Measurements from ENCODE around the gene HMOX1. TPM values are rescaled to one million over a fixed set of nuclear protein-coding genes. Genes with fewer than 3 reads are reported as not detected.
A peak's percentile ranks its signal among the peaks of the same experiment; 100 is the strongest.

Gene HMOX1
- total and polyA plus RNA-seq, 2 of the 13 experiments (the other 11 are each of a cell fraction or from before 2014, with no cell fraction given): 53.6 to 67.4 TPM

- TF ChIP-seq PCBP1 (IDR thresholded peaks at IDR 0.05; ENCODE audit: borderline replicate concordance, low read depth, low read length) (no peak), HNF4G (IDR thresholded peaks at IDR 0.05; ENCODE audit: borderline replicate concordance, low read depth, low read length) (0 out of 2 replicates have a peak, but pooled peaks have one; percentile 12), HNF4G (CRISPR knock-in tag; IDR thresholded peaks at IDR 0.05; ENCODE audit: borderline replicate concordance, low read depth) (no peak), ASH2L (IDR thresholded peaks at IDR 0.05; ENCODE audit: insufficient read length, low read depth, low read length) (peak; percentile 16), ZBTB37 (CRISPR knock-in tag; IDR thresholded peaks at IDR 0.05) (no peak), ZNF280D (CRISPR knock-in tag; IDR thresholded peaks at IDR 0.05) (no peak), ERF (CRISPR knock-in tag; IDR thresholded peaks at IDR 0.05) (no peak), ZNF800 (CRISPR knock-in tag; IDR thresholded peaks at IDR 0.05) (no peak), ETV5 (CRISPR knock-in tag; IDR thresholded peaks at IDR 0.05; ENCODE audit: borderline replicate concordance) (0 out of 2 replicates have a peak, but pooled peaks have one; percentile 1), TFE3 (CRISPR knock-in tag; IDR thresholded peaks at IDR 0.05) (no peak), SIX4 (CRISPR knock-in tag; IDR thresholded peaks at IDR 0.05) (no peak), RBM39 (IDR thresholded peaks at IDR 0.05; ENCODE audit: low read depth, low read length, poor library complexity, severe bottlenecking) (no peak), ZNF841 (CRISPR knock-in tag; IDR thresholded peaks at IDR 0.05; ENCODE audit: borderline replicate concordance) (no peak), HMGA1 (CRISPR knock-in tag; conservative IDR thresholded peaks at IDR 0.05) (no peak), NCOA2 (CRISPR knock-in tag; IDR thresholded peaks at IDR 0.05) (0 out of 2 replicates have a peak, but pooled peaks have one; percentile 20), HNRNPLL (IDR thresholded peaks at IDR 0.05; ENCODE audit: low read depth, low read length, poor library complexity, severe bottlenecking) (no peak), ZSCAN29 (CRISPR knock-in tag; conservative IDR thresholded peaks at IDR 0.05) (no peak), DR1 (CRISPR knock-in tag; IDR thresholded peaks at IDR 0.05) (no peak), MLX (CRISPR knock-in tag; IDR thresholded peaks at IDR 0.05) (no peak), SAP130 (CRISPR knock-in tag; IDR thresholded peaks at IDR 0.05; ENCODE audit: low read depth) (peak; percentile 39; the same call in 1 of the 2 replicates), ZBTB7B (CRISPR knock-in tag; IDR thresholded peaks at IDR 0.05) (no peak; the same call in 1 of the 2 replicates), BCL6 (CRISPR knock-in tag; IDR thresholded peaks at IDR 0.05) (peak; percentile 44), ZNF83 (CRISPR knock-in tag; IDR thresholded peaks at IDR 0.05; ENCODE audit: borderline replicate concordance) (no peak)
These were observed 2.3 kb upstream of the HMOX1 start (continued) for GRCh38 chr22:35378621-35379020.
